Measurements from ENCODE around the gene SMARCA2.
"Not testable (repeated sequence)": the region's sequence is repeated elsewhere in the genome, so short reads cannot be mapped to it uniquely, and the experiment has no call there.

SMARCA2 gene

DNA sequence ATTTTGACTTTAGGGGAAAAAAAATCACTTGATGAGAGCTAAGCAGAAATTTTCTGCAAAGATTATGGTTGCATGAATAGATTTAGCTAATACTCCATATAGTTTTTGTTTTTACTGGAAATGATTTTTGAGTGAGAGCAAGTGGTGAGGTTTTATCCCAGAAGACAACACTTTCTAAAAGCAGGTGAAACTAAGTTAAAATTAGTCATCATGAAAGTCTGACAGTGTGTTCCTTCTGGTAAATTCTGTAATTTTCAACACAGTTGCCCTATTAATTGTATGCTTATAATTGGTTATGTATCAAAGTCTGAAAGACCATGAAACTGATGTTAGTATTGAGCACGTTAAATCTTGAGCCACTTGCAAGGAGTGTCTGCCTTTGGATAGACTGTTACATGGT, 91.5 kb downstream of the SMARCA2 start:
- DNase-seq = no peak

DNA sequence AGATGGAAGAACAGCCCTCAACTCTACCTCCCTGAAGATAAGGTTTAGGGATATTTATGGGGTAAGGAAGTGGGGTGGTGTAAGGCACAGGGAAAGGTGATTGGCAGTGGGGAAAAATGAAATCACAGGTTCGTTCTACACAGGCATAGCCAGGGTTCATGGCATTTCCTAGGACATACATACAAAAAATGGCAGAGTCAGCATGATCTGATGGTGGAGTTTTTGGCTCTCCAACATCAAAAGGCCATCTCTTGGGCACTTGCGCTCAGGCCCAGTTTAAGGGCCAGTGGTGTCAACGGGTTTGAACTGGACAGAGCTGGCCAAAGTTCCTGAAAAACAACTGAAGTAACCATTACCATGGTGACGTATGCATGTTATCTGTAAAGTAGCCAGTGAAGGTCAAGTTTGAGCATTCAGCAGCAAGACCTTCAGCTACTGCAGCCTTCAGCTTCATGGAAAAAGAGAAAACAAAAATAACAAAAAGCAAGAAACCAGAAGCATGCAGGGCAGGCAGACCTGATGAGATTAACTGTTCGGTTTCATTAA, 92.8 kb downstream of the SMARCA2 start:
- no peak for DNase-seq

DNA sequence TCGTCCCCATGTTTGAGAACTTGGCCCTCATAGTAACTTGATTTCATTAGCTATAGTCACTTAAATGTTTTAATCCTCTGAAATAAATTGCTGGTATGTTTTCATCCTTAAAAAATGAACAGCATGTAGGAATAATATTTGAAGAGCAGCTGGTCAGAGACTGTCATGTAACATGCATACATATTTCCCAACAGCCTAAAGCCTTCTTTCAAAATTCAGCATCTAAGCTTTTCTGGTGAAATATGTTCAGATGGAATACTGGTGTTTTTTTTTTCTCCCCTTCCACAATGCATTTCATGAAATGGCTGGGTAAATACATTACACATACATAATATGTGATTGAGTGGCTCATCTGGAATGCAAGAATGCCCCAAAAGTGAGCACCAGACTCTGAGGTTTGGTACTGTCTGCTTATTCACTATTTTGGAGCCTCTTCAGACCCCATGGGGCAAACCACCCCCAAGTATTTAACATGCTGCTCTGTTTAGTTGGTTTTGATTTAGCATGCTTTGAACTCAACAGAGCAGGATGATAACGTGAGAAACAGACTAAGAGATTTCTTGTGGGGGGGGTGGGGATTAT, 94.0 kb downstream of the SMARCA2 start:
- no peak for DNase-seq

DNA sequence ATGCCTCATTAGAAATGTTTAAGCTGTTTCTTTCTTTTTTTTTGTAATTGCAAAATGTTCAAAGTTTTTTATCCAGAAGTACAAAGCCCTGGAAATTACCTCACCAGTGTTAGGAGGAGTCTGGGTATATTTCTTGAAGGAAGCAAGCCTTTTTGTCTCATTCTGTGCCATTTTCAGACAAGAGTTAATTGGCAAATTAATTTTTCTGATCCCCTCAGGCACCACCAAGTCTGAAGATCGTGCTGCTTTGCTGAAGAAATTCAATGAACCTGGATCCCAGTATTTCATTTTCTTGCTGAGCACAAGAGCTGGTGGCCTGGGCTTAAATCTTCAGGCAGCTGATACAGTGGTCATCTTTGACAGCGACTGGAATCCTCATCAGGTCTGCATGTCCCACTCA, 94.9 kb downstream of the SMARCA2 start:
- no peak for DNase-seq

DNA sequence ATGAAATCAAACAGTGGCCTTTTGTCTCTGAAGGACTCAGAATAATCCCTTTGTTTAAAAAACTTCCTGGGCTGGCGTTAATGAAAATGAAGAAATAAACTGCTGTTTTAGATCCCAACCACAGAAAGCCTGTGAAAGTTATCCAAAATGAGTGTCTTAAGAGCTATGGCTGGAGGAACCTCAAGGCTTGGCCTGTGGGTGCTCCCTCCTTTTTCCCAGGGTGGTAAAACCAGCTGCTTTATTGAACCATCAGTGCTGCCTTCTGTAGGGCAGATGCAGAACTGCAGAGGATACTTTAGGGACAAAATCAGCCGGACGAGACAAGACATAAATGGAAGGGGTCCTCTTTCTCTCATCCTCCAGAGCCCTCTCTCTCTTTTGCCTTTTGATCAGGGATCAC, 100.9 kb downstream of the SMARCA2 start:
- no peak for DNase-seq

DNA sequence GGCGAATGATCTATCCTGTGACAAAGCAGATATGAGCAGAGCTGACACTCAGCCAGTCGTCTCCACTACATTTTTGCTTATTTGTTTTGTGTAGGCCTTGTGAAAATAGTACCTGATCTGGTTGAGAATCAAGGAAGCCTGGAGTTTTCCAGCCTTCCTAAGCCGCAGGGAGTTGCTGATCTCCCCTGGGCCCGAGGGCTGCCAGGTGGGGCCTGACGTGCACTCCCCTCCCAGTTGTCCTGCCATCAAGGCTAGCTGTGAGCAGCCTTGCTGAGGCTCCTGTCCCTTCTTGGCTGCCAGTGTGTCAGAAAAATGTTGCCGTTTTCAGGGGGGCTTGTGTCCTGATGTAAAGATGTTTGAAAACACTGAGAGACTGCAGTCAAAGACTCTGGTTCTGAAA, 102.4 kb downstream of the SMARCA2 start:
- no peak for DNase-seq

DNA sequence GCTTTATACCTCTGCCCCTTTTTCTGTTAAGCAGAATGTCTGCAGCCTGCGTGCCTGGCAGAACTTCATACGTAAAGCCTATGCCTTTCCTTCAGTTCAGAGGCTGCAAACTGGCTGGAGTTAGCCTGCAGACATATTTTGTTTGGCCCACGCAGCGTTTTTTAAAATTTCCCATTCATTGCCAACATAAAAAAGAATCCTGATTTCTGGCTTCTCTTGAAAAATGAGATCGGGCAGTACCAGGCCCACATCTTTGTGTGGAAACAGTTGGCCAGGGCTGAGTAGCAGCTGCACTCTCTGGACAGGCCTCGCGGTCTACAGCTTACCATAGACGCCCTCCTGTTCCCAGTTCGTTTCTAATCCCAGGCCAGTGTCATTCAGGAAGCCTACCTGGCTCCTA, 104.4 kb downstream of the SMARCA2 start:
- no peak for DNase-seq

DNA sequence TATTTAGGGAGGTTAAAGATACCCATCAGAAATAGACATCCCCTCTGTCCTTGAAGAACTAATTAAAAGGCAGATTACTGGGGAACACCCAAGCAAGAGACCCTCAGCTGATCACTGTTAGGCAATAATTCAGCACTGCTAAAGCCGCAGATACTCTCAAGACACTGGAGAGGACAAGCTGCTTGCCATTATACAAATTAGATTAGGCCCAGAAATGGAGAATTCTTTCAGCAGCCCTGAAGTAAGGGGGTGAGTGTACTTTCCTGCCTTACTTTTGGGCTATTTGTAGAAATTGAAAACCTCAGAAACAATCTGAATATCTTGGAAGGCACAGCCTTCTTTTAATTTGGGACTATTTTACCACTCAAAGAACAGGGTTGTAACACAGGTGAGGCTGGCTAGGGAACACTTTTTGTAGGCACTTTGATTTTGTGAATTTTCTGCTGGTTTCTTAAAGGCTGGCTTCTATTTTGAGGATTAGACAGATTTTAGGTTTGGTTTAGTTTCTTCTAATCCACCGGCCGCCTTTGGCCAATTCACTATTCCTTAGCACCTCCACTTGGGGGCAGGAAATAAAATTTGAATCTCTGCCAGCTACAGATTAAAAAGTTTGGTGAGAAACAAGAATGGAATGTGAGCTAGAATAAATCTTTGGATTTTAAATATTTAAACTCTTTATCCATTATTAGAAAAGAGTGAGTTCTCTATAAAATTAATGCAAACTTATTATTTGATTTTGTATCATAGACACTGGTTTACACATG, 106.0 kb downstream of the SMARCA2 start:
- DNase-seq = no peak

DNA sequence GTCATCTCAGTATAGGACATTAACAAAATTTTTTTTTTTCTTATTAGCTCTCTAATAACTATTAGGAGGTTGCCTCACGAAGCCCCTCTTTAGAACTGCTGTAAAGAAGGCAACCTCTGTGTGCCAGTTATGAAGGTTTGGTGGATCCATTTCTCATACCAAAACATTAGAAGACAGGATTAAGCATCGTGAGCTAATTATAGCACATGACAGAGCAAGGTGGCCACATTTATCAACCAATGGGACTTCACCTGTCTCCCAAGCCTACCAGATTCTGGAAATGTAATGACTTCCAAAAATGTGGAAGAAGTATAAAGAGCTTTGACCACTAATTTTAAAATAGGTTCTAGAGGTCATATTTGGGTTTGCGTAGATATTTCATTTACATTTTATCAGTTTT, 107.2 kb downstream of the SMARCA2 start:
- DNase-seq = no peak

DNA sequence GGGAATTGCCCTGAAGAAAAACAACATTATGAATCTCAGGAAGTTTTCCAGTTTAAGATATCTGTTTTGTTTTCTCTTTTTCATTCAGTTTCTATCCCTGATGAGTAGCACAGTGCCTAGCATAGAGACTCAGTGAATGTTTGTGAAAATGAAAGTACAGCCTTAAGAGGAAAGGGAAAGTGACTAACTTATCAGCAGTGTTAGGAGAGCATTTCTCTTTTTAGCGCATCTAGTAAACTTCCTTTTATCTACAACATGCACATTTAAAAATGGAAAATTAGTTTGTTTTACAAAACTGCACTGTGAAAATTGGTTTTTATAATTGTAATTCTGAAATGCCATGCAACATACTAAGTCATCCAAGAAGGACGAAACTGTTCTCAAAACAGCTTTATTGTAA, 110.8 kb downstream of the SMARCA2 start:
- DNase-seq = no peak

DNA sequence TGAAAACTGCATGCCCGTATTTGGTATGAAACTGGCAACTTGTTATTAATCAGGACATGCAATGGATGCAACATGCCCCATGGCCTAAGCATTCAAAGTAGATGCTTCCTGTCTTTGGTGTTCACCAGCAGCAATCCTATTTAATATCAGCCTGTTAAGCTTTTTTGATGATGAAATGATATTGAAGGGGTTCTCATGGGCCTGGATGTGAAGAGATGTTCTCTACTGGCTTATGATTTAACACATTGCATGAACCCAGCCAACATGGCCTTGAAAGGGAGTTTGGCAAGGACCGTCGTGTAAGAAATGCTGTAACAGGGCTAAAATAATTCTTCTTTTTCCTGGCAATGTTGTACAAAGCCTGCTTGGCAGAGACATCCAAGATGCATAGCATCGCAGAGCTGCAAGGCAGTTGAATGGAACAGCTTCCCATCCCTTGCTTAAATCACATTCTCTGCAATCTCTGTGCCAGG, 111.2 kb downstream of the SMARCA2 start:
- no peak for DNase-seq

DNA sequence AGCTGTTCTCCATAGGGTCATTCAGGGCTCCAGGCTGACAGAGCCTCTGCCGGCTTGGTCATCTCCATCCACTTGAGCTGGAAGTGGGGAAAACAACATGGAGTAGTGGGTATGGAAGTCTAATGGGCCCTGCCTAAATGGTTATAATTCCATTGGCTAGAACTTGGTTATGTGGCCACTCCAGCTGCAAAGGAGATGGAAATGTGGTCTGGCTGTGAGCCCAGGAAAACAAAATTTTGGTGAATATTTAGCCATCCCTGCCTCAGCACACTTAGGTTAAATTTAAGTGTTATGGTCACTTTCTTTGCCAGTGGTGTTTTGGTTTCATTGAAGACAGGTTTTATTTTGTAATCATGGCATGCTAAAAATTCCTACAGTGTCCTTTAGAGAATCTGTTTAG, 112.3 kb downstream of the SMARCA2 start:
- DNase-seq = no peak

DNA sequence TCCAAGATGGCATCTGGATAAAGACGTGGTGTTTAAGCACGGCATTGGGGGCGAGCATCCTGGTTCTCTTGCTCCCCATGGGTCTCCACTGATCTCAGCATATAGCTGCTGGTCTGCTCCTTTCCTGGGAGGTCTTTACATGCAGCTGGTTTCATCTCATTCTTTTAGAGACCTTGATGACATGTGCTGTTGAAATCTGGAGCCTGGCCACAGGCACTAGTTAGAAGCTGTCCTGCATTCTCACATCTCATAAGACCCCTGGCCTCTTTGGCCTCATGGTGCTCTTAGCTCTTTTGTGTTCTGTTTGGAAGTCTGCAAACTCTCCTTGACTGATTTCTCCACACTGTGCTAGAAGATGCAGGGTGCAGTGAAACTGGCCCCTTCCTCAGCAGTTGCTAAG, 113.0 kb downstream of the SMARCA2 start:
- no peak for DNase-seq

DNA sequence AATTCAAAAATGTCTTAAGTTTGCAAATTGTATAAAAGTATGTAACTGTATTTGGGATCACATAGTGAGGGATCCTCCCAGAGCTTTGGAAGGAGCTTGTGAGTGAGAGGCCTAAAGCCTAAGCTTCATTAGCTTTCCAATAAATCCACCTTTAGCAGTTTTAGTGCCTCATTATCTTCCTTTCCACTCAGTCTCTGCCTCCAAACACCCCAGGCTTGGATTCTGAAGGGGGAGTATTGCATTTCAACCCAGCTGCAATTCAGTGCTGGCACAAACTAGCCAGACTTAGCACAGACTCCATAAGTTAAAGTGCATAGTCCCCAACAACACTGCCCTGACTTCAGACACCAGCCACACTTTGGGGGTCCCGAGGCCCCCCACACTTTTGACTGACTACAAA, 113.5 kb downstream of the SMARCA2 start:
- DNase-seq = no peak

DNA sequence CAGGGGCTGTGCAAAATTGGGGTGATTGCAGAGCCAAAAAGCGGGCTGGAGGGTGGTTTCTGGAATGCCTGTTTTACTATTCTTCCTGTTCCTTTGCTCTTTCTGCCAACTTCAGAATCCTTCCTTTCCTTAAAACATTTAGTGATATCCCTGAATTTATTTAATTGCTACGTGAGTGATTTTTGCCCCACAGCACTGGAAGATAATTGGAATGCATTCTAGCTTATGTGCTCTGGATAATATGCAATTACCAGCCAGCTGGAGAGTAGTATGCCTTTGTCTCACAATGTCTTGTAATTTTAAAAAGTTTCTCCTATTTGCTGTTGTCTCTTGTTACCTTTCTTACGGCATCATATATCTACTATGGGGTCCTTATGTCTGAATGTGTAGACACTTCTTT, 115.8 kb downstream of the SMARCA2 start:
- no peak for DNase-seq

DNA sequence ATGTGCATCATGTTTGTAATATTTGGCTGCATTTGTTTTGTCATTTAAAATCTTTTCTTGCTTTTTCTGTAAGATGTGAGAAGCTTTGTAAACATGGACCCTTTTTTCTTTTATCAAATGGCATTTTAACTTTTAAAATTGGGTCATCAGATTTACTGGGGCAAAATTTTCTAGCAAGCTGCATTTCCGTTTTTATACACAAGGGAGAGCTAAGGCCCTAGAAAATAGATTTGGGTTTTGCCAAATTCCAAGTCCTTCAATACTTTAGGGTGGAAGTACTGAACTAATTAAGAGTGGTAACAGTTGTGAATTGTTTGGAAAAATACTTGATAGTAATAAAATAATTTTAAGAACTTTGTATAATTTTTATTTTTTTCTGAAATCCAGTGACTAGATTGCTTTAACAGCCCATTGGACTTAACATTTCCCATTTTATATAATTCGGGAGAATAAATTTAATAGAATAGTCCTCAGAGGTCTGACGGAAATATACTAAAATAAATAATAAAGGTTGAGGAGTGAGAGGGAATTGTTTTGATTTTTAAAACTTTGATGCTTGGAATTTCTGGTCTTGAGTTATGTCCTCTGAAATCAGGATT, 117.4 kb downstream of the SMARCA2 start:
- DNase-seq = no peak

DNA sequence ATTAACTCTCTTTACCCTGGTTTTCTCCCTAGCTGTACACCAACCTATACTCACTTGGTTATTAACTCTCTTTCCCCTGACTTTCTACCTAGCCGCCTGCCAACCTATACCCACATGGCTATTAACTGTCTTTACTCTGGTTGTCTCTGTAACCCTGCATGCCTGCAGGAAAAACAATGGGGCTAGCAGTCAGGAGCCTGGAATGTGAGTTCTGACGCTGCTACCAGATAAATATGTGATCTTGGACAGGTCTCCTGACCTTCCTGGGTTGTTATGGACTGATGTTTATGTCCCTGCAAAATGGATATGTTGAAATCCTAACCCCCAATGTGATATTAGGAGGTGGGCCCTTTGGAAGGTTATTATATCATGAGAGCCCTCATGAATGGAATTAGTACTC, 119.2 kb downstream of the SMARCA2 start:
- no peak for DNase-seq

DNA sequence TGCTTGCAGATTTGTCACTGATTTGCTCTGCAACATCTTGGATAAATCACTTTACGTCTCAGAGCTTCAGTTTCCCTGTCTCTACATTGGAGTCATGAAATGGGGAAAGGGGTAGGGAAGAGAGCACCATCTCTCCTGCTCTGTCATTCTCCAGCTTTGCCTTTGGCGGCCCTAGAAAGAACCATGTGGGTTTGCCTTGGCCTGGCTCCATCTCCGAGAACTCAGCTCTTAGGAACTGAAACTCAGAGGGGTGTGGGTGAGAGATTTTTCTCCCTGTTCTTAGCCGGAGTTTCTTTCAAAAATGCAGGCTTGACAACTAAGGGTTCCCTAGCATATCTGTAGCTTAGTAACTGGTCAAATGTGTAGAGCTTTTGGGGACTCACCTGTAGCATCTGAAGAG, 123.5 kb downstream of the SMARCA2 start:
- no peak for DNase-seq

DNA sequence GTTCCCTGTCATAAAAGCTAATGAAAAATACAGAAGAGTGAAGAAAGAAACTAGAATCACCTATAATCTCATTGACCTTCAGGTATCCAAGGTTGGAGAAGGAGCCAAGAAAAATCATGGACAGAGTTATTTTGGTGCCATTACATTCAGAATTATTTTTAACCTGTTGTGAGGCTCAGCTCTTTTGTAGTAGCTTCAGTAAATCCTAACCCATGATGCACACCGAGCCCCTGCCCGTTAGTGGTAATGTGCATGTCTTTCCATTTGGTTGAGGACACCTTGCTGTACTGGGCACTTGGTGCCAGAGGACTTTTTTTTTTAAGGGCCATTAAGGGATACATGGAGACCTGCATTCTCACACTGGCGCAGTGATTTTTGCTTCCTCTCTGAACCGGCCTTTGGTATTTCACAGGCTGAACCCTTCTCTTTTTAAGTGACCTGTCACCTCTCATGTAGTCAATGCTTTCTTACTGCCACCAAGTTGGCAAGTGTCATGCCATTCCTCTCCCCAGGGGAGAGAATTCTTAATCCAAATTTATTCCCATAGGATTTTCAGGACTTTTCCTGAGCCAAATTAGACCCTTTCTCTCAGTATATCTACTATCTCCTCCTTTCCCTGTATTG, 125.6 kb downstream of the SMARCA2 start:
- no peak for DNase-seq

DNA sequence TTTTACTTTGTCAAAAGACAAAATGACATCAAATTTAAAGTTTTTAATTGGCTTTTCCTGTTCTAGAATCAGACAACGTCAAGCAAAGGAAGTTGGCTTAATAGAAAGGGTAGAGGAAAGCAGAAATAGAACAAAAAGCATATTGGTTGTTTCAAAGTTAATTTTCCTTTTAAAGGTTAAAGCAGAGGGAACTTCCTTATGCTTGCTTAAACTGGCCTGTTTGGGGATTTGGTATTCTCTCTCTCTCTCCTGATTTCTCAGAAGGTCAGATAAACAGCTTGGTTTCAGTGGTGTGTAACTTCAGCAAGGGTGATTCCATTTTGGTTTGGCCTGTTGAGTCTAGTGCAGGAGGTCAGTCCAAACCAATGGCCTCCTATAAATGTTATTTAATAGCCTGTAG, 127.1 kb downstream of the SMARCA2 start:
- no peak for DNase-seq

DNA sequence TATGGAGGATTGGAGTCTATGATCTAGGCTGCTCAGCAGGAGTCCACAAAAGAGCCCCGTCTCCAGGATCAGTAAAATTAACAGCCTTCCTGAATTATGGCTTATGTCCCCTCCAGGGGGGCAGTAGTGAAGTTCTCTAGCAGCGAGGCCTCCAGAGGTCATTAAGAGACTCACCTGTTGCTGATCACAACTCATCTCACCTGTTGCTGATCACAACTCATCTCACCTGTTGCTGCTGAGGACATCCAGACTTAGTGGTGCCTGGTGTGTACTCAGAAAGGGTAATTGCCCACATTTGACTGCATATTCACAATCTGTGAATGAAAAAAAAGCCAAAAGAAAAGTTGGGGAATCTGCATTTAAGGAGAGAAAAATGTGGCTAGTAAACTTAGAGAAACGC, 129.5 kb downstream of the SMARCA2 start:
- DNase-seq = no peak

DNA sequence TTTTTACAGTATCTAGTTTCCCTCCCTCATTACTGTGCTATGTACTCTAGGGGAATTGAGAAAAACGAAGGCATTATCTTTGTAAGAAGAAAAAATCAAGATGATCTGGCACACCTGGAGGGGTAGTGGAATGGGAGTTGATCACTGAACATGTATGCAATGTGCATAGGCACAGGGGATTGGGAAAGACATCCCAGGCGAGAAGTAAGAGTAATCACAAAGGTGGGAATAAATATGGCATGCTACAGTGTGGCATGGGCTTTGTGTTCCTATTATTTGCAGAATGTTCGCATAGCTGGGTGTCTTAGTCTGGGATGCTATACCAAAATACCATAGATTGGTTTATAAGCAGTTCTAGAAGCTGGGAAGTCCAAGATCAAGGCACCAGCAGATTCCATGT, 130.6 kb downstream of the SMARCA2 start:
- no peak for DNase-seq

DNA sequence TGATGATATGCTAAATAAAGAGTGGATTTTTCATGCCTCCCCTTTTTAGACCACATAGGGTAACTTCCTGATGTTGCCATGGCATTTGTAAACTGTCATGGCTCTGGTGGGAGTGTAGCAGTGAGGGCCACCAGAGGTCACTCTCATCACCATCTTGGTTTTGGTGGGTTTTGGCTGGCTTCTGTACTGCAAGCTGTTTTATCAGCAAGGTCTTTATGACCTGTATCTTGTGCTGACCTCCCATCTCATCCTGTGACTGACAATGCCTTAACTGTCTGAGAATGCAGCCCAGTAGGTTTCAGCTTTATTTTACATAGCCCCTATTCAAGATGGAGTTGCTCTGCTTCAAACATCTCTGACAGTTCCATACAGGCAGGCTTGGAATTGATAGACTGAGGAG, 131.6 kb downstream of the SMARCA2 start:
- DNase-seq = not testable (repeated sequence)

DNA sequence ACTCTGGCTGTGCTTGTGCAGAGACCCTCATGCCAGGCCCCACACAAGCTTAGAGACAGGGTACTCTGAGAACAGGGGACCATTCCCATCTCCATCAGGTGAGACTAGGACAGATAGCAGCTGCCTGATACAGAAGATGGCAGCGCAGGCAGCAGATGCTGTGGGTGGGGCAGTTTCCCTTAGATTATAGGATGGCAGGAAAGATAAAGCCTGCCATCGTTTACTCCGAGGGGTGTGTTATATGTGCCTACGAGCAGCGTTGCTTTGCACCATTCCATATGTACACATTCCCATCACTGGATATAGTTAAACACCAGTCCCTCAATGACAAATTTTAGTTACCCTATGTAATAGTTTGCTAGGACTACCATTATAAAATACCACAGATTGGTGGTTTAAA, 135.2 kb downstream of the SMARCA2 start:
- no peak for DNase-seq
